KMS-11 (cell line): Measurements from ENCODE around the gene ZRSR2.
A peak's percentile ranks its signal among the peaks of the same experiment; 100 is the strongest.

Experiments used
- H2AFZ ChIP-seq: fragments of 200-600 bp; sonication (generic); 2 replicates; pipeline ENCODE4 v1.6.1; 2016; ENCODE audit warnings: antibody characterized with exemption, mixed run types, low read depth
- H3K27ac ChIP-seq: fragments of 200-600 bp; sonication (generic); 2 replicates; pipeline ENCODE4 v1.6.1; 2016; ENCODE audit warnings: mild to moderate bottlenecking, mixed run types
- H3K27me3 ChIP-seq: fragments of 200-600 bp; sonication (generic); 2 replicates; pipeline ENCODE4 v1.6.1; 2017; ENCODE audit warnings: mild to moderate bottlenecking, low read depth, mixed run types, moderate library complexity; ENCODE audit not compliant: insufficient read depth
- H3K36me3 ChIP-seq: fragments of 200-600 bp; sonication (generic); 2 replicates; pipeline ENCODE4 v1.6.1; 2017; ENCODE audit warnings: mild to moderate bottlenecking, mixed run types; ENCODE audit not compliant: insufficient read depth
- H3K4me1 ChIP-seq: fragments of 200-600 bp; sonication (generic); 2 replicates; pipeline ENCODE4 v1.6.1; 2016; ENCODE audit warnings: mild to moderate bottlenecking, low read depth, mixed run types; ENCODE audit not compliant: poor library complexity, severe bottlenecking
- H3K4me2 ChIP-seq: fragments of 200-600 bp; sonication (generic); 2 replicates; pipeline ENCODE4 v1.7.0; 2016; ENCODE audit warnings: mild to moderate bottlenecking, mixed run types
- H3K4me3 ChIP-seq: fragments of 200-600 bp; sonication (generic); IDR thresholded peaks from 2 replicates; pipeline ENCODE4 v1.6.1; 2017; ENCODE audit warnings: low read depth, low read length, mixed read lengths; ENCODE audit not compliant: insufficient read depth
- H3K79me2 ChIP-seq: fragments of 200-600 bp; sonication (generic); 2 replicates; pipeline ENCODE4 v1.6.1; 2016; ENCODE audit warnings: low read depth, mixed run types; ENCODE audit not compliant: insufficient read depth
- H3K9ac ChIP-seq: fragments of 200-600 bp; sonication (generic); 2 replicates; pipeline ENCODE4 v1.6.1; 2016; ENCODE audit warnings: mild to moderate bottlenecking, mixed run types
- H4K20me1 ChIP-seq: fragments of 200-600 bp; sonication (generic); 2 replicates; pipeline ENCODE4 v1.6.1; 2016; ENCODE audit warnings: mild to moderate bottlenecking, mixed run types; ENCODE audit not compliant: insufficient read depth
- CTCF ChIP-seq: fragments of 200-600 bp; sonication (generic); conservative IDR thresholded peaks from 2 replicates; pipeline ENCODE4 v1.6.1; 2017; ENCODE audit warnings: low read depth, mild to moderate bottlenecking, antibody characterized with exemption, low read length, moderate library complexity, mixed read lengths

ZRSR2 gene

GRCh38 chrX:15855568-15856221 lies 65.4 kb downstream of the ZRSR2 start:
- no peak for TF ChIP-seq CTCF

GRCh38 chrX:15856222-15856587 lies 65.9 kb downstream of the ZRSR2 start:
- H3K27me3 ChIP-seq, result no peaks in the 10 kb centered on the region
- no peaks in the 10 kb centered on the region for H3K36me3 ChIP-seq
- H3K9ac ChIP-seq, result peak overlapping the region; percentile 60; the same call in 1 of the 2 replicates
- TF ChIP-seq CTCF, result no peak
- peaks cover 19% of the 10 kb centered on the region for H3K4me1 ChIP-seq
- no peak overlapping the region; the same call in 1 of the 2 replicates for H3K27ac ChIP-seq
- H4K20me1 ChIP-seq, result no peaks in the 10 kb centered on the region
- H3K4me2 ChIP-seq, result peak overlapping the region; percentile 95
- no peaks in the 10 kb centered on the region for H3K79me2 ChIP-seq
- no peak overlapping the region for H3K4me3 ChIP-seq
- H2AFZ ChIP-seq, result peak overlapping the region; percentile 86

More at GRCh38 chrX:15855568-15856221, 65.4 kb downstream of the ZRSR2 start:
- Histone ChIP-seq H3K4me3 (no peak overlapping the region), H3K27me3 (no peaks in the 10 kb centered on the region), H3K36me3 (no peaks in the 10 kb centered on the region), H2AFZ (peak overlapping the region; percentile 86), H3K27ac (peak overlapping the region; percentile 73), H3K4me1 (peaks cover 19% of the 10 kb centered on the region), H3K79me2 (no peaks in the 10 kb centered on the region), H3K9ac (peak overlapping the region; percentile 60), H4K20me1 (no peaks in the 10 kb centered on the region), H3K4me2 (peak overlapping the region; percentile 95)

GRCh38 chrX:15856636-15857035 lies 66.4 kb downstream of the ZRSR2 start:
- Histone ChIP-seq H3K79me2 (no peaks in the 10 kb centered on the region), H3K27ac (no peak overlapping the region), H3K27me3 (no peaks in the 10 kb centered on the region), H3K36me3 (no peaks in the 10 kb centered on the region), H4K20me1 (no peaks in the 10 kb centered on the region), H3K9ac (no peak overlapping the region; the same call in 1 of the 2 replicates), H2AFZ (peak overlapping the region; percentile 86; the same call in 1 of the 2 replicates), H3K4me2 (peak overlapping the region; percentile 95), H3K4me1 (peaks cover 19% of the 10 kb centered on the region), H3K4me3 (no peak overlapping the region)
- no peak for TF ChIP-seq CTCF

- H3K4me3 ChIP-seq, result no peak overlapping the region
- H3K27ac ChIP-seq, result no peak overlapping the region
- no peaks in the 10 kb centered on the region for H3K36me3 ChIP-seq
- no peak overlapping the region for H3K4me2 ChIP-seq
- no peaks in the 10 kb centered on the region for H4K20me1 ChIP-seq
- H3K79me2 ChIP-seq, result no peaks in the 10 kb centered on the region
- H3K9ac ChIP-seq, result no peak overlapping the region
- peaks cover 16% of the 10 kb centered on the region for H3K4me1 ChIP-seq
- no peaks in the 10 kb centered on the region for H3K27me3 ChIP-seq
- no peak overlapping the region for H2AFZ ChIP-seq
- TF ChIP-seq CTCF, result no peak
Observed at GRCh38 chrX:15858051-15858450, 67.8 kb downstream of the ZRSR2 start.
